PC-3 (cell line): ENCODE data around the gene ADAMTS17. TPM values are rescaled to one million over a fixed set of nuclear protein-coding genes. Genes with fewer than 3 reads are reported as not detected.

Experiments used
- ATAC-seq: fragments of 200-7000 bp; cut with Tn5 transposase; 2 replicates; pipeline ENCODE4 v1.9.1; 2020; ENCODE audit warnings: mild to moderate bottlenecking, moderate library complexity
- BruUV-seq: library from RNA; stranded (reverse); fragments of 400-500 nt; replicated peaks from 2 replicates; lab custom pipeline; 2021; lab: Mats Ljungman, UMichigan
- CTCF ChIA-PET: fragments of 300-600 bp; sonication (Branson Sonifier 250); formaldehyde crosslinking; loops from one replicate; lab custom pipeline; 2022; ENCODE audit warnings: antibody characterized with exemption; lab: Charles Lee
- POLR2A ChIA-PET: fragments of 300-600 bp; sonication (Branson Sonifier 250); formaldehyde crosslinking; loops from one replicate; lab custom pipeline; 2022; ENCODE audit warnings: antibody characterized with exemption; ENCODE audit not compliant: unreplicated experiment; lab: Charles Lee
- DNase-seq: peaks from one replicate; pipeline ENCODE4 v3.0.0-alpha.2; 2015
- H2AFZ ChIP-seq: fragments of 300-600 bp; sonication (generic); 2 replicates; pipeline ENCODE4 v1.6.0; 2016; ENCODE audit warnings: antibody characterized with exemption, low read length
- H3F3A ChIP-seq: fragments of 300-600 bp; sonication (generic); one replicate; pipeline ENCODE4 v1.6.0; 2017; ENCODE audit warnings: antibody characterized with exemption, low read length, control low read depth, mild to moderate bottlenecking; ENCODE audit not compliant: unreplicated experiment
- H3K27ac ChIP-seq: fragments of 300-600 bp; sonication (generic); 2 replicates; pipeline ENCODE4 v1.5.1; 2016; ENCODE audit warnings: mild to moderate bottlenecking, low read length
- H3K27me3 ChIP-seq: fragments of 300-600 bp; sonication (generic); 2 replicates; pipeline ENCODE4 v1.6.1; 2016; ENCODE audit warnings: low read length, mixed read lengths
- H3K36me3 ChIP-seq: fragments of 300-600 bp; sonication (generic); 2 replicates; pipeline ENCODE4 v1.6.1; 2016; ENCODE audit warnings: low read depth, mixed run types, low read length, mixed read lengths
- H3K4me1 ChIP-seq: fragments of 300-600 bp; sonication (generic); 2 replicates; pipeline ENCODE4 v1.5.1; 2016; ENCODE audit warnings: low read length; ENCODE audit not compliant: insufficient read depth
- H3K4me2 ChIP-seq: fragments of 300-600 bp; sonication (generic); 2 replicates; pipeline ENCODE4 v1.6.0; 2016; ENCODE audit warnings: low read length
- H3K4me3 ChIP-seq: fragments of 300-600 bp; sonication (generic); 2 replicates; pipeline ENCODE4 v1.5.1; 2016; ENCODE audit warnings: mild to moderate bottlenecking, low read length, mixed read lengths
- H3K79me2 ChIP-seq: fragments of 300-600 bp; sonication (generic); 2 replicates; pipeline ENCODE4 v1.6.1; 2017; ENCODE audit warnings: low read length, mixed read lengths
- H3K9ac ChIP-seq: fragments of 300-600 bp; sonication (generic); 2 replicates; pipeline ENCODE4 v1.6.0; 2016; ENCODE audit warnings: mild to moderate bottlenecking, low read length
- H3K9me2 ChIP-seq: fragments of 300-600 bp; sonication (generic); replicated peaks from 2 replicates; pipeline ENCODE4 v1.6.1; 2016; ENCODE audit warnings: mixed run types, low read length, mixed read lengths
- H3K9me3 ChIP-seq: fragments of 300-600 bp; sonication (generic); 2 replicates; pipeline ENCODE4 v1.6.1; 2016; ENCODE audit warnings: low read length, mixed read lengths
- H4K20me1 ChIP-seq: fragments of 300-600 bp; sonication (generic); 2 replicates; pipeline ENCODE4 v1.6.1; 2016; ENCODE audit warnings: low read length, mixed read lengths
- CTCF ChIP-seq: fragments of 300-600 bp; sonication (generic); conservative IDR thresholded peaks from 2 replicates; pipeline ENCODE4 v1.5.1; 2017; ENCODE audit warnings: antibody characterized with exemption, low read depth, mild to moderate bottlenecking, low read length
- EZH2 ChIP-seq: fragments of 300-600 bp; sonication (generic); IDR thresholded peaks from one replicate; pipeline ENCODE4 v1.6.1; 2017; ENCODE audit warnings: antibody characterized with exemption, mild to moderate bottlenecking, low read length; ENCODE audit not compliant: unreplicated experiment
- EZH2phosphoT487 ChIP-seq: fragments of 300-600 bp; sonication (generic); IDR thresholded peaks from 2 replicates; pipeline ENCODE4 v1.6.1; 2018; ENCODE audit warnings: mild to moderate bottlenecking, antibody characterized with exemption, low read length, borderline replicate concordance
- intact Hi-C: fragments of 100-400 bp; cut with micrococcal nuclease; formaldehyde crosslinking; loops from 2 replicates; pipeline ENCODE4 v1.9.0; 2023
- total RNA-seq: library from RNA; depleted of rRNA; stranded (reverse); fragments of >200 nt; gene quantifications from 2 replicates; pipeline ENCODE4 v1.2.3, GENCODE V29; 2014

Gene ADAMTS17
- total RNA-seq, 1 experiment from 2014 or later = 6.9 TPM

GRCh38 chr15:100252779-100253417 is 88.9 kb downstream of the ADAMTS17 start:
- no peaks in the 10 kb centered on the region for H3F3A ChIP-seq
- DNase-seq = no peak
- H3K36me3 ChIP-seq = 0 out of 2 replicates have a peak, but pooled peaks cover 2% of the 10 kb centered on the region
- no peak overlapping the region for H3K27ac ChIP-seq
- no peak overlapping the region for H3K9ac ChIP-seq
- no peaks in the 10 kb centered on the region for H3K9me3 ChIP-seq
- no peaks in the 10 kb centered on the region for H3K79me2 ChIP-seq
- BruUV-seq = no TSS peak
- no peaks in the 10 kb centered on the region for H4K20me1 ChIP-seq
- H3K4me2 ChIP-seq = no peak overlapping the region
- TF ChIP-seq CTCF = no peak
- no peak for TF ChIP-seq EZH2
- TF ChIP-seq EZH2phosphoT487 = no peak
- ChIA-PET POLR2A (no interaction called here), CTCF (no interaction called here)
- H3K27me3 ChIP-seq = no peaks in the 10 kb centered on the region
- intact Hi-C loops = no loop called here
- no peak for ATAC-seq
- H3K4me3 ChIP-seq = no peak overlapping the region
- no peak overlapping the region for H2AFZ ChIP-seq
- no peaks in the 10 kb centered on the region for H3K4me1 ChIP-seq
- no peaks in the 10 kb centered on the region for H3K9me2 ChIP-seq

- Histone ChIP-seq H3K4me3 (no peak overlapping the region), H3K9ac (no peak overlapping the region), H3K27ac (no peak overlapping the region), H3K4me2 (no peak overlapping the region), H4K20me1 (no peaks in the 10 kb centered on the region), H2AFZ (no peak overlapping the region), H3K9me2 (no peaks in the 10 kb centered on the region), H3K4me1 (peaks cover 4% of the 10 kb centered on the region), H3F3A (no peaks in the 10 kb centered on the region), H3K36me3 (no peaks in the 10 kb centered on the region), H3K27me3 (no peaks in the 10 kb centered on the region), H3K79me2 (no peaks in the 10 kb centered on the region), H3K9me3 (no peaks in the 10 kb centered on the region)
- BruUV-seq = no TSS peak
- ChIA-PET POLR2A (no interaction called here), CTCF (no interaction called here)
- TF ChIP-seq EZH2phosphoT487 (no peak), CTCF (no peak), EZH2 (no peak)
- intact Hi-C loops = no loop called here
- ATAC-seq (no peak), DNase-seq (no peak)
Observed at GRCh38 chr15:100252359-100252758, 89.4 kb downstream of the ADAMTS17 start.

GRCh38 chr15:100250176-100250800 is 91.5 kb downstream of the ADAMTS17 start:
- Histone ChIP-seq H3K9ac (no peak overlapping the region), H3K4me1 (peaks cover 5% of the 10 kb centered on the region), H3K27me3 (no peaks in the 10 kb centered on the region), H3K4me2 (no peak overlapping the region), H2AFZ (no peak overlapping the region), H3K4me3 (no peak overlapping the region), H4K20me1 (no peaks in the 10 kb centered on the region), H3K79me2 (no peaks in the 10 kb centered on the region), H3F3A (no peaks in the 10 kb centered on the region), H3K36me3 (no peaks in the 10 kb centered on the region), H3K27ac (no peak overlapping the region), H3K9me2 (no peaks in the 10 kb centered on the region), H3K9me3 (no peaks in the 10 kb centered on the region)
- DNase-seq (no peak), ATAC-seq (no peak)
- POLR2A ChIA-PET = no interaction called here
- TF ChIP-seq EZH2 = no peak
- TF ChIP-seq EZH2phosphoT487 = no peak
- TF ChIP-seq CTCF = no peak
- BruUV-seq = no TSS peak
- intact Hi-C loops = no loop called here
- CTCF ChIA-PET = no interaction called here
